ENCODE measurements around the gene AUP1. TPM values are rescaled to one million over a fixed set of nuclear protein-coding genes. Genes with fewer than 3 reads are reported as not detected.

Gene AUP1
- total and polyA plus RNA-seq, 2 of the 8 experiments (the other 6 are each of a cell fraction or from before 2014, with no cell fraction given): 83.4 to 121 TPM

DNA sequence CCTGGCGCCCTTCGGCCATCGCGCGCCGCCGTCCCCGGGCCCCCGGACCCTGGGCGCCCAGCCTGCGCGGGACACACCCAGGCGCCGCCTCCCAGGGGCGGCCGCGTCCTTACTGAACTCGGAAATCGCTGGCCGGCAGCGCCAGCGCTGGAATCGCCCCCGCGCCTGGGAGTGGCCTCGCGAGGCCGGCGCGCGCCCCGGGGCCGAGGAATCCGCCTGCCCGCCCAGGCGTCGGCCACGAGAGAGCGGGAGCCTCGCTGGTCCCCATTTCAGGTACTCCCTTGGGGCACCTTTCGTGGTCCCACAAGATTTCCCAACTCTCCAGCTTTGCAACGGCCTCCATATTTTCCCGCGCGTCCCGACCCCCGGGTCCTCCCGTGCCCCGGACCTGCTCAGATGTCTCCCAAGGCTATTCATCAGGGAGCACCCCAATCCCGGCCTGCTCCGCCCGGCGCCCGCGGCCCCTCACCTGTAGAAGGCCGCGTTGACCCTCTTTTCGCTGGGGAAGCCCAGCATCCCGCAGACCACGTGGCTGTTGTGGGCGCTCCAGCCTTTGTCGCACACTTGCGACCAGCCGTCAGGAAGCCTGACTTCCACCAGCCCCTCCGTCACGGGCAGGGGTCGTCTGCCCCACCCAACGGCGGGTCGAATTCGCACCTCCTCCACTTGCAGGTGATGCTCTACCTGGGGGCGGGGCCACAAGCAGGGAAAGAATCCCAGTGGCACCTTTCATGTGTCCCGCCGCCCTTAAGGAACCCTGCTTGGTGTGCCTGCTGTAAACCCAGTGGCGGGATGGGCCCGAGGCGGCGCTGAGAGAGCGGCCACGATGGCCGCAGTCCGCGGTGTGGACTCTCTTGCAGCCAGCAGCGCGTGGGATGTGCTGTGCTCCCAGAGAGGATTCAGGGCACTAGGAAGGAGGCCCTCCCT lies 19.7 kb upstream of the AUP1 start:
- no peak overlapping the region for H2BK5ac ChIP-seq (ENCODE audit: low read depth, low read length)
- peak overlapping the region; percentile 77 to 84 for H3K4me2 ChIP-seq (ENCODE audit: insufficient read depth in 1 of 2, low read depth in 2 of 2, low read length in 2 of 2)
- no peak overlapping the region for H2BK120ac ChIP-seq (replicated peaks; ENCODE audit: low read depth, low read length)
- H3K36me3 ChIP-seq (ENCODE audit: control insufficient read depth in 2 of 4, insufficient read depth in 4 of 4, low read length in 3 of 4): 0 out of 8 replicates have a peak, but pooled peaks cover 0 to 3% (median 0%) of the 10 kb centered on the region in 4 experiments
- H3K79me1 ChIP-seq (ENCODE audit: low read depth, low read length): no peaks in the 10 kb centered on the region; the same call in 1 of the 2 replicates
- no peak overlapping the region for H2BK12ac ChIP-seq (ENCODE audit: low read depth, low read length)
- peak overlapping the region; percentile 84; the same call in 1 of the 2 replicates for H2AK5ac ChIP-seq (ENCODE audit: low read depth, low read length)
- peak overlapping the region; percentile 79 for H3K18ac ChIP-seq (ENCODE audit: extremely low read depth, low read length)
- WGBS, 2 experiments (ENCODE audit: extremely low coverage in 1 of 2, insufficient coverage in 1 of 2, insufficient read length in 1 of 2, insufficient replicate concordance in 2 of 2, low coverage in 1 of 2, low lambda C conversion rate in 2 of 2, missing lambda C conversion rate in 1 of 2): 1% methylated on average over 67 of the region's 85 CpGs; no CpG with 5 or more reads in 1 of the 2 experiments
- H2BK15ac ChIP-seq (ENCODE audit: low read length): peak overlapping the region; percentile 12; the same call in 1 of the 2 replicates
- H3K79me2 ChIP-seq (ENCODE audit: control insufficient read depth in 1 of 2, insufficient read depth in 2 of 2, low read length in 2 of 2): no peaks in the 10 kb centered on the region
- peak overlapping the region; percentile 37; the same call in 1 of the 2 replicates for H2AFZ ChIP-seq (ENCODE audit: low read length)
- H3K4ac ChIP-seq (replicated peaks; ENCODE audit: insufficient read length, low read depth, low read length): no peak overlapping the region
- H3K27ac ChIP-seq (ENCODE audit: low read depth, low read length): peak overlapping the region; percentile 11; the same call in 1 of the 2 replicates
- H3K9me3 ChIP-seq (ENCODE audit: insufficient read depth in 2 of 2, low read depth in 1 of 2, low read length in 1 of 2): no peaks in the 10 kb centered on the region
- no peak overlapping the region for H4K5ac ChIP-seq (ENCODE audit: insufficient read length, low read depth, low read length)
- peak overlapping the region; percentile 62 to 90 (median 71) for H3K4me3 ChIP-seq (ENCODE audit: extremely low read depth in 1 of 4, insufficient read depth in 2 of 4, low read depth in 3 of 4, low read length in 4 of 4)
- peaks cover 4 to 59% (median 28%) of the 10 kb centered on the region in 4 experiments for H3K27me3 ChIP-seq (replicated peaks in 1 of 4; ENCODE audit: control insufficient read depth in 3 of 4, extremely low read depth in 1 of 4, insufficient read depth in 3 of 4, low read length in 3 of 4)
- H2BK20ac ChIP-seq (ENCODE audit: low read length): no peak overlapping the region
- H3K9ac ChIP-seq (replicated peaks in 1 of 4; ENCODE audit: extremely low read depth in 1 of 4, low read depth in 3 of 4, low read length in 3 of 4): peak overlapping the region; percentile 45 to 89 (median 74); a peak in 6 of 7 replicates
- FAIRE-seq (no peak), DNase-seq (ENCODE audit: low read depth in 1 of 2, low spot score in 2 of 2) (peak in 1 of 2 experiments; percentile 87)
- POLR2A ChIA-PET (ENCODE audit: partially characterized antibody): interaction anchor here (1.0 to 2.9 kb wide), 10 partner anchors 9 to 77 kb away, joined by 3 to 17 read pairs (median 4); partner anchors contain the start of genes AUP1, CCDC142, HTRA2 and LBX2
- peak overlapping the region; percentile 23 for H3K56ac ChIP-seq (replicated peaks; ENCODE audit: insufficient read length, low read depth, low read length)
- peak overlapping the region; percentile 96 for H4K8ac ChIP-seq (ENCODE audit: extremely low read depth, insufficient read depth, low read length)
- no peak overlapping the region for H4K91ac ChIP-seq (replicated peaks; ENCODE audit: insufficient read length, low read length)
- H3K23me2 ChIP-seq (ENCODE audit: low read depth, low read length): peaks cover 18% of the 10 kb centered on the region
- peaks cover under 1 to 5% of the 10 kb centered on the region in 2 experiments for H4K20me1 ChIP-seq (replicated peaks in 1 of 2; ENCODE audit: control insufficient read depth in 1 of 2, insufficient read depth in 2 of 2, low read length in 2 of 2)
- H3K14ac ChIP-seq (ENCODE audit: insufficient read length): no peak overlapping the region
- H3K4me1 ChIP-seq (replicated peaks in 1 of 4; ENCODE audit: control insufficient read depth in 3 of 4, insufficient read depth in 4 of 4, low read length in 3 of 4): peaks cover 5 to 18% (median 7%) of the 10 kb centered on the region in 4 experiments
- CTCF ChIA-PET (ENCODE audit: partially characterized antibody): interaction anchor here (0.7 to 2.8 kb wide), 7 partner anchors 7 to 45 kb away, joined by 3 to 12 read pairs (median 3); no protein-coding TSS in a partner anchor
- no peak overlapping the region for H3K23ac ChIP-seq (ENCODE audit: insufficient read length)
- TF ChIP-seq CTCF (IDR thresholded peaks at IDR 0.05; ENCODE audit: control extremely low read depth in 1 of 3, insufficient read depth in 1 of 3, low read depth in 1 of 3, low read length in 3 of 3) (no peak; a peak in 1 of 4 replicates), ATF3 (IDR thresholded peaks at IDR 0.05; ENCODE audit: insufficient read depth, low read depth, low read length) (no peak), ZNF274 (IDR thresholded peaks at IDR 0.05; ENCODE audit: borderline replicate concordance, extremely low read depth, low read length) (no peak), TAF7 (optimal IDR thresholded peaks at IDR 0.05; ENCODE audit: borderline replicate concordance, low read depth, low read length) (peak; percentile 42), KDM4A (IDR thresholded peaks at IDR 0.05; ENCODE audit: low read depth, low read length, severe bottlenecking) (peak; percentile 92), TBP (IDR thresholded peaks at IDR 0.05; ENCODE audit: low read depth, low read length) (peak; percentile 51; the same call in 1 of the 2 replicates)
